ENCODE data around the gene HLA-DQB2. TPM values are rescaled to one million over a fixed set of nuclear protein-coding genes. Genes with fewer than 3 reads are reported as not detected.

HLA-DQB2 gene
- total and polyA plus RNA-seq, 4 donors: 0.32 TPM; not detected in 3

DNA sequence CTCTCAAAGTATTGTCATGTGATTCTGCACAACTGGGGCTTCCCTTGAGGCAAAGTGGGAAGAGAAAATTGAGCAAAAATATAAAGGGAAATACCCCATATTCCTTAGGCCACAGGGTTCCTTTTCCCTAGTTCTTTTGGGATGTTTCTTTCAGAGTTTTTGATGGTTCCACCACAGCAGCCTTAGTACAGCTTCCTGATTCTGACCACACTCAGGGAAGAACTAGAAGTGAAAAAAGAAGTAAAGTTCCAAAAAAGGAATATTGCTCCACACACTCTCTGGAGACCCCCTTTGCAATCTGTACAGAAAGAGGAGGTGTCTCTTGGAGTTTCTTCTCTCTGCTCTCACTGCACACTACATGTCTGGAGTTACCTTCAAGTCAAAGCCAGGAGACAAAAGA lies 50.1 kb downstream of the HLA-DQB2 start:
- Histone ChIP-seq H3K9ac (ENCODE audit: low read depth in 1 of 2, low read length in 2 of 2) (no peak overlapping the region), H3K9me3 (ENCODE audit: control insufficient read depth in 4 of 4, low read length in 3 of 4) (no peaks in the 10 kb centered on the region), H3K27me3 (ENCODE audit: control insufficient read depth in 4 of 4, insufficient read depth in 4 of 4, low read length in 3 of 4) (peaks cover 0 to 2% (median 0%) of the 10 kb centered on the region in 4 donors), H3K27ac (ENCODE audit: low read depth in 1 of 2, low read length in 2 of 2) (no peak overlapping the region), H3K36me3 (ENCODE audit: control insufficient read depth in 4 of 4, insufficient read depth in 3 of 4, low read depth in 1 of 4, low read length in 3 of 4) (no peaks in the 10 kb centered on the region), H3K4me1 (ENCODE audit: control insufficient read depth in 4 of 4, insufficient read depth in 4 of 4, low read length in 3 of 4) (no peaks in the 10 kb centered on the region), H3K4me3 (ENCODE audit: low read depth in 1 of 3, low read length in 3 of 3) (no peak overlapping the region)
- TF ChIP-seq SP1 (IDR thresholded peaks at IDR 0.05) (no peak), JUND (IDR thresholded peaks at IDR 0.05) (no peak), CTCF (IDR thresholded peaks at IDR 0.05; ENCODE audit: low read depth, low read length, missing input control) (no peak), FOXA2 (IDR thresholded peaks at IDR 0.05) (no peak), FOXA1 (IDR thresholded peaks at IDR 0.05) (no peak)
- TF ChIP-seq, protein P1, sequence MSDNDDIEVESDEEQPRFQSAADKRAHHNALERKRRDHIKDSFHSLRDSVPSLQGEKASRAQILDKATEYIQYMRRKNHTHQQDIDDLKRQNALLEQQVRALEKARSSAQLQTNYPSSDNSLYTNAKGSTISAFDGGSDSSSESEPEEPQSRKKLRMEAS (IDR thresholded peaks at IDR 0.05): no peak
- no peak for DNase-seq (ENCODE audit: low spot score)

GRCh38 chr6:32709625-32710024 lies 53.7 kb downstream of the HLA-DQB2 start:
- TF ChIP-seq, protein P2, sequence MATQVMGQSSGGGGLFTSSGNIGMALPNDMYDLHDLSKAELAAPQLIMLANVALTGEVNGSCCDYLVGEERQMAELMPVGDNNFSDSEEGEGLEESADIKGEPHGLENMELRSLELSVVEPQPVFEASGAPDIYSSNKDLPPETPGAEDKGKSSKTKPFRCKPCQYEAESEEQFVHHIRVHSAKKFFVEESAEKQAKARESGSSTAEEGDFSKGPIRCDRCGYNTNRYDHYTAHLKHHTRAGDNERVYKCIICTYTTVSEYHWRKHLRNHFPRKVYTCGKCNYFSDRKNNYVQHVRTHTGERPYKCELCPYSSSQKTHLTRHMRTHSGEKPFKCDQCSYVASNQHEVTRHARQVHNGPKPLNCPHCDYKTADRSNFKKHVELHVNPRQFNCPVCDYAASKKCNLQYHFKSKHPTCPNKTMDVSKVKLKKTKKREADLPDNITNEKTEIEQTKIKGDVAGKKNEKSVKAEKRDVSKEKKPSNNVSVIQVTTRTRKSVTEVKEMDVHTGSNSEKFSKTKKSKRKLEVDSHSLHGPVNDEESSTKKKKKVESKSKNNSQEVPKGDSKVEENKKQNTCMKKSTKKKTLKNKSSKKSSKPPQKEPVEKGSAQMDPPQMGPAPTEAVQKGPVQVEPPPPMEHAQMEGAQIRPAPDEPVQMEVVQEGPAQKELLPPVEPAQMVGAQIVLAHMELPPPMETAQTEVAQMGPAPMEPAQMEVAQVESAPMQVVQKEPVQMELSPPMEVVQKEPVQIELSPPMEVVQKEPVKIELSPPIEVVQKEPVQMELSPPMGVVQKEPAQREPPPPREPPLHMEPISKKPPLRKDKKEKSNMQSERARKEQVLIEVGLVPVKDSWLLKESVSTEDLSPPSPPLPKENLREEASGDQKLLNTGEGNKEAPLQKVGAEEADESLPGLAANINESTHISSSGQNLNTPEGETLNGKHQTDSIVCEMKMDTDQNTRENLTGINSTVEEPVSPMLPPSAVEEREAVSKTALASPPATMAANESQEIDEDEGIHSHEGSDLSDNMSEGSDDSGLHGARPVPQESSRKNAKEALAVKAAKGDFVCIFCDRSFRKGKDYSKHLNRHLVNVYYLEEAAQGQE (IDR thresholded peaks at IDR 0.05): no peak
- TF ChIP-seq FOXA2 (IDR thresholded peaks at IDR 0.05) (no peak), HNF4G (IDR thresholded peaks at IDR 0.05) (no peak), JUND (IDR thresholded peaks at IDR 0.05) (no peak), SP1 (IDR thresholded peaks at IDR 0.05) (no peak), YY1 (IDR thresholded peaks at IDR 0.05) (no peak), RXRA (IDR thresholded peaks at IDR 0.05) (no peak), FOXA1 (IDR thresholded peaks at IDR 0.05) (no peak), GABPA (IDR thresholded peaks at IDR 0.05 in 1 of 2, conservative IDR thresholded peaks at IDR 0.05 in 1 of 2) (no peak), NR2F2 (IDR thresholded peaks at IDR 0.05) (no peak)
- TF ChIP-seq, protein P3, sequence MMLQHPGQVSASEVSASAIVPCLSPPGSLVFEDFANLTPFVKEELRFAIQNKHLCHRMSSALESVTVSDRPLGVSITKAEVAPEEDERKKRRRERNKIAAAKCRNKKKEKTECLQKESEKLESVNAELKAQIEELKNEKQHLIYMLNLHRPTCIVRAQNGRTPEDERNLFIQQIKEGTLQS (IDR thresholded peaks at IDR 0.05): no peak
- TF ChIP-seq, protein P4, sequence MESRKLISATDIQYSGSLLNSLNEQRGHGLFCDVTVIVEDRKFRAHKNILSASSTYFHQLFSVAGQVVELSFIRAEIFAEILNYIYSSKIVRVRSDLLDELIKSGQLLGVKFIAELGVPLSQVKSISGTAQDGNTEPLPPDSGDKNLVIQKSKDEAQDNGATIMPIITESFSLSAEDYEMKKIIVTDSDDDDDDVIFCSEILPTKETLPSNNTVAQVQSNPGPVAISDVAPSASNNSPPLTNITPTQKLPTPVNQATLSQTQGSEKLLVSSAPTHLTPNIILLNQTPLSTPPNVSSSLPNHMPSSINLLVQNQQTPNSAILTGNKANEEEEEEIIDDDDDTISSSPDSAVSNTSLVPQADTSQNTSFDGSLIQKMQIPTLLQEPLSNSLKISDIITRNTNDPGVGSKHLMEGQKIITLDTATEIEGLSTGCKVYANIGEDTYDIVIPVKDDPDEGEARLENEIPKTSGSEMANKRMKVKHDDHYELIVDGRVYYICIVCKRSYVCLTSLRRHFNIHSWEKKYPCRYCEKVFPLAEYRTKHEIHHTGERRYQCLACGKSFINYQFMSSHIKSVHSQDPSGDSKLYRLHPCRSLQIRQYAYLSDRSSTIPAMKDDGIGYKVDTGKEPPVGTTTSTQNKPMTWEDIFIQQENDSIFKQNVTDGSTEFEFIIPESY (IDR thresholded peaks at IDR 0.05): no peak

More at GRCh38 chr6:32709625-32710024, 53.7 kb downstream of the HLA-DQB2 start:
- no peak overlapping the region for H3K27ac ChIP-seq (ENCODE audit: low read depth in 1 of 2, low read length in 2 of 2)
- no peak overlapping the region for H3K4me3 ChIP-seq (ENCODE audit: low read depth in 1 of 3, low read length in 3 of 3)
- DNase-seq (ENCODE audit: low spot score): no peak
- no peaks in the 10 kb centered on the region for H3K36me3 ChIP-seq (ENCODE audit: control insufficient read depth in 4 of 4, insufficient read depth in 3 of 4, low read depth in 1 of 4, low read length in 3 of 4)
- H3K4me1 ChIP-seq (ENCODE audit: control insufficient read depth in 4 of 4, insufficient read depth in 4 of 4, low read length in 3 of 4): no peaks in the 10 kb centered on the region
- no peaks in the 10 kb centered on the region for H3K27me3 ChIP-seq (ENCODE audit: control insufficient read depth in 4 of 4, insufficient read depth in 4 of 4, low read length in 3 of 4)
- no peak overlapping the region for H3K9ac ChIP-seq (ENCODE audit: low read depth in 1 of 2, low read length in 2 of 2)
- no peaks in the 10 kb centered on the region for H3K9me3 ChIP-seq (ENCODE audit: control insufficient read depth in 4 of 4, low read length in 3 of 4)

Small RNA genes lying within 50 kb of the gene (small RNA-seq; reads per million reads assigned to genes)
- gene MIR3135B: not detected

Other genes with a start within 250 kb of the HLA-DQB2 start
- gene HLA-DRB5, start 233.2 kb downstream of the HLA-DQB2 start, total RNA-seq: 10 to 100 TPM in 1 of 2 donors, 1 to 10 TPM in 1; 3.8 to 42.9 TPM
- gene HLA-DRB5, start 233.2 kb downstream of the HLA-DQB2 start, polyA plus RNA-seq: 1 to 10 TPM in 1 of 2 donors, under 1 TPM in 1; 0.36 to 1.8 TPM
- 10 to 100 TPM; 37.0 to 46.1 TPM for gene HLA-DRB1, start 173.7 kb downstream of the HLA-DQB2 start, total RNA-seq
- 10 to 100 TPM; 26.0 to 35.7 TPM for gene HLA-DRB1, start 173.7 kb downstream of the HLA-DQB2 start, polyA plus RNA-seq
- 10 to 100 TPM in 1 of 2 donors, 1 to 10 TPM in 1; 8.5 to 19.9 TPM for gene HLA-DQA1, start 126.1 kb downstream of the HLA-DQB2 start, total RNA-seq
- 10 to 100 TPM in 1 of 2 donors, 1 to 10 TPM in 1; 2.1 to 10.2 TPM for gene HLA-DQA1, start 126.1 kb downstream of the HLA-DQB2 start, polyA plus RNA-seq
- gene HLA-DQB1, start 96.9 kb downstream of the HLA-DQB2 start, total RNA-seq: 10 to 100 TPM; 12.1 to 12.4 TPM
- gene HLA-DQB1, start 96.9 kb downstream of the HLA-DQB2 start, polyA plus RNA-seq: 1 to 10 TPM; 1.9 to 2.4 TPM
- gene HLA-DQA2, start 22.1 kb downstream of the HLA-DQB2 start, total RNA-seq: under 1 TPM in 1 of 2 donors, not detected in 1; 0.23 TPM
- gene HLA-DQA2, start 22.1 kb downstream of the HLA-DQB2 start, polyA plus RNA-seq: under 1 TPM; 0.16 to 0.32 TPM
- under 1 TPM in 1 of 2 donors, not detected in 1; 0.25 TPM for gene HLA-DOB, start 53.5 kb upstream of the HLA-DQB2 start, total RNA-seq
- under 1 TPM; 0.16 to 0.67 TPM for gene HLA-DOB, start 53.5 kb upstream of the HLA-DQB2 start, polyA plus RNA-seq
- gene TAP2, start 75.2 kb upstream of the HLA-DQB2 start, total RNA-seq: 1 to 10 TPM; 5.1 to 7.7 TPM
- gene TAP2, start 75.2 kb upstream of the HLA-DQB2 start, polyA plus RNA-seq: 10 to 100 TPM in 1 of 2 donors, 1 to 10 TPM in 1; 2.2 to 14.9 TPM
- gene PSMB8, start 80.5 kb upstream of the HLA-DQB2 start, total RNA-seq: 10 to 100 TPM; 19.9 to 39.1 TPM
- gene PSMB8, start 80.5 kb upstream of the HLA-DQB2 start, polyA plus RNA-seq: 10 to 100 TPM; 49.0 to 75.1 TPM
- gene TAP1, start 90.2 kb upstream of the HLA-DQB2 start, total RNA-seq: 10 to 100 TPM in 1 of 2 donors, 1 to 10 TPM in 1; 9.8 to 18.2 TPM
- gene TAP1, start 90.2 kb upstream of the HLA-DQB2 start, polyA plus RNA-seq: 10 to 100 TPM; 10.3 to 14.3 TPM
- 10 to 100 TPM; 11.7 to 13.4 TPM for gene PSMB9, start 90.7 kb upstream of the HLA-DQB2 start, total RNA-seq
- gene PSMB9, start 90.7 kb upstream of the HLA-DQB2 start, polyA plus RNA-seq: 10 to 100 TPM; 27.1 to 31.6 TPM
- 10 to 100 TPM in 1 of 2 donors, 1 to 10 TPM in 1; 8.1 to 13.1 TPM for gene HLA-DMB, start 177.5 kb upstream of the HLA-DQB2 start, total RNA-seq
- gene HLA-DMB, start 177.5 kb upstream of the HLA-DQB2 start, polyA plus RNA-seq: 1 to 10 TPM; 2.8 to 7.3 TPM
- 1 to 10 TPM; 6.2 to 7.8 TPM for gene HLA-DMA, start 189.6 kb upstream of the HLA-DQB2 start, total RNA-seq
- gene HLA-DMA, start 189.6 kb upstream of the HLA-DQB2 start, polyA plus RNA-seq: 10 to 100 TPM in 1 of 2 donors, 1 to 10 TPM in 1; 10.0 to 15.1 TPM
- 100 to 1,000 TPM in 1 of 2 donors, 10 to 100 TPM in 1; 46.0 to 100 TPM for gene BRD2, start 205.1 kb upstream of the HLA-DQB2 start, total RNA-seq
- gene BRD2, start 205.1 kb upstream of the HLA-DQB2 start, polyA plus RNA-seq: 10 to 100 TPM; 29.8 to 54.4 TPM
- 1 to 10 TPM; 1.3 to 3.0 TPM for gene HLA-DOA, start 246.1 kb upstream of the HLA-DQB2 start, total RNA-seq
- 1 to 10 TPM in 1 of 2 donors, under 1 TPM in 1; 0.69 to 1.9 TPM for gene HLA-DOA, start 246.1 kb upstream of the HLA-DQB2 start, polyA plus RNA-seq

Measured in liver (tissue), 10 donors.